ENCODE results near the gene SLC12A2.

SLC12A2 gene

DNA sequence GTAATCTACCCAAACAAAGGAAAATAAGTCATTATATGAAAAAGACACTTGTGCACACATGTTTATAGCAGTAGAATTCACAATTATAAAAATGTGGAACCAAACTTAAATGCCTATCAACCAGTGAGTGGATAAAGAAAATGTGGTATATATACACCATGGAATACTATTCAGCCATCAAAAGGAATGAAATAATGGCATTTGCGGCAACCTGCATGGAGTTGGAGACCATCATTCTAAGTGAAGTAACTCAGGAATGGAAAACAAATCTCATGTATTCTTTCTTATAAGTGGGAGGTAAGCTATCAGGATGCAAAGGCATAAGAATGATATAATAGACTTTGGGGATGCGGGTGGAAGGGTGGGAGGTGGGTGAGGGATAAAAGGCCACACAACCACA lies 34.6 kb downstream of the SLC12A2 start:
- TF ChIP-seq, protein P1, sequence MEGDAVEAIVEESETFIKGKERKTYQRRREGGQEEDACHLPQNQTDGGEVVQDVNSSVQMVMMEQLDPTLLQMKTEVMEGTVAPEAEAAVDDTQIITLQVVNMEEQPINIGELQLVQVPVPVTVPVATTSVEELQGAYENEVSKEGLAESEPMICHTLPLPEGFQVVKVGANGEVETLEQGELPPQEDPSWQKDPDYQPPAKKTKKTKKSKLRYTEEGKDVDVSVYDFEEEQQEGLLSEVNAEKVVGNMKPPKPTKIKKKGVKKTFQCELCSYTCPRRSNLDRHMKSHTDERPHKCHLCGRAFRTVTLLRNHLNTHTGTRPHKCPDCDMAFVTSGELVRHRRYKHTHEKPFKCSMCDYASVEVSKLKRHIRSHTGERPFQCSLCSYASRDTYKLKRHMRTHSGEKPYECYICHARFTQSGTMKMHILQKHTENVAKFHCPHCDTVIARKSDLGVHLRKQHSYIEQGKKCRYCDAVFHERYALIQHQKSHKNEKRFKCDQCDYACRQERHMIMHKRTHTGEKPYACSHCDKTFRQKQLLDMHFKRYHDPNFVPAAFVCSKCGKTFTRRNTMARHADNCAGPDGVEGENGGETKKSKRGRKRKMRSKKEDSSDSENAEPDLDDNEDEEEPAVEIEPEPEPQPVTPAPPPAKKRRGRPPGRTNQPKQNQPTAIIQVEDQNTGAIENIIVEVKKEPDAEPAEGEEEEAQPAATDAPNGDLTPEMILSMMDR (IDR thresholded peaks at IDR 0.05; ENCODE audit: control extremely low read depth, extremely low read depth, low read depth, missing control alignments) = no peak
- DNase-seq (ENCODE audit: extremely low spot score) = no peak
- CTCF ChIA-PET = interaction anchor here (1.4 to 2.0 kb wide), 2 partner anchors 11 to 17 kb away, joined by 4 read pairs; no protein-coding TSS in a partner anchor
- POLR2A ChIA-PET = no interaction called here

DNA sequence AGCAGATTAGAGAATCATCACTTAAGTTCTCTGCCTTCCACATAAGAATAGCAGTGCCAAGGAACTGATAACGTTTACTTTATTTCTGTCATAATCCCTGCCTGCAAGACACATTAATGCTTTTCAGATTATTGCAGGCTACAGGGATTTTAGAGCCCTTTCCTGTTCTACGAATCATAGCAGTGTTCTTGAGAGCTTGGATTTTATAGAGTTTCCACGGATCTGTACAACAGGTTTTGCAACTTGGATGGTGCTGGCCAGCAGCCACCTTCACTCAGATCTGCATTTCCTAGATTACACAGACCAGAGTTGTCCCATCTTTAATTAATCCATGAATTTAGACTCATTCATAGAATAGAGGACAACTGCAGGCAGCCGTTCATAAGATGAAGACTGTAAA lies 38.1 kb downstream of the SLC12A2 start:
- ChIA-PET POLR2A (no interaction called here), CTCF (interaction anchor here (0.9 to 1.0 kb wide), 2 partner anchors 23 to 120 kb away, joined by 3 read pairs; no protein-coding TSS in a partner anchor)
- DNase-seq (ENCODE audit: extremely low spot score) = no peak
- TF ChIP-seq, protein P1 (IDR thresholded peaks at IDR 0.05; ENCODE audit: control extremely low read depth, extremely low read depth, low read depth, missing control alignments) = no peak

DNA sequence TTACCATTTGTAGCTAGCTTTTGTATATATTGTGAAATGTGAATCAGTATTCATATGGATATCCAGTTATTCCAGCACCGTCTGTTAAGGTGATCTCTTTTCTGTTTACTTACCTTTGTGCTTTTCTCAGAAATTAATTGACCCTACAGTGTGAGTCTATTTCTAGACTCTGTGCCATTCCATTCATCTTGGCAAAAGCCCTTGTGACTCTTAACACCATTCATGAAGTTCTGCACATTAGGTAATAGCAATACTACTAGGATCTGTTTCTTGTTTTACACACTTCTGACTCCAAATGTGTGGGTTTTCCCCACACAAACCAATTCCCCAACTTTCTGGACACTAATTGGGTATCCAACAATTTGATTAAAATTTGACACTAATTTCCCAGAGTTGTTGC lies 40.4 kb downstream of the SLC12A2 start:
- no peak for DNase-seq (ENCODE audit: extremely low spot score)
- POLR2A ChIA-PET = no interaction called here
- CTCF ChIA-PET = interaction anchor here (0.9 to 2.1 kb wide), 5 partner anchors 8 to 246 kb away, joined by 3 to 7 read pairs (median 3); no protein-coding TSS in a partner anchor
- TF ChIP-seq, protein P1 (IDR thresholded peaks at IDR 0.05; ENCODE audit: control extremely low read depth, extremely low read depth, low read depth, missing control alignments) = no peak

DNA sequence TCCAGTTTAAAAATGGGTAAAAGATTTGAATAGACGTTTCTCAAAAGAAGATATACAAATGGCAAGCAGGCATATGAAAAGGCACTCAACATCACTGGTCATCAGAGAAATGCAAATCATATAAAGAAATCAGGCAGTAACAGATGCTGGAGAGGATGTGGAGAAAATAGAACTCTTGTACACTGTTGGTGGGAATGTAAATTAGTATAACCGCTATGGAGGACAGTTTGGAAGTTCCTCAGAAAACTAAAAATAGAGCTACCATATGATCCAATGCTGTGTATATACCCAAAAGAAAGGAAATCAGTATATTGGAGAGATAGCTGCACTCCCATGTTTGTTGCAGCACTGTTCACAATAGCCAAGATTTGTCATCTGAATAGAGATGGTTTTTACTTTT lies 42.7 kb downstream of the SLC12A2 start:
- ChIA-PET CTCF (interaction anchor here (0.8 to 2.1 kb wide), 3 partner anchors 10 to 75 kb away, joined by 3 to 7 read pairs (median 3); no protein-coding TSS in a partner anchor), POLR2A (no interaction called here)
- DNase-seq (ENCODE audit: extremely low spot score) = no peak
- TF ChIP-seq, protein P1 (IDR thresholded peaks at IDR 0.05; ENCODE audit: control extremely low read depth, extremely low read depth, low read depth, missing control alignments) = no peak

DNA sequence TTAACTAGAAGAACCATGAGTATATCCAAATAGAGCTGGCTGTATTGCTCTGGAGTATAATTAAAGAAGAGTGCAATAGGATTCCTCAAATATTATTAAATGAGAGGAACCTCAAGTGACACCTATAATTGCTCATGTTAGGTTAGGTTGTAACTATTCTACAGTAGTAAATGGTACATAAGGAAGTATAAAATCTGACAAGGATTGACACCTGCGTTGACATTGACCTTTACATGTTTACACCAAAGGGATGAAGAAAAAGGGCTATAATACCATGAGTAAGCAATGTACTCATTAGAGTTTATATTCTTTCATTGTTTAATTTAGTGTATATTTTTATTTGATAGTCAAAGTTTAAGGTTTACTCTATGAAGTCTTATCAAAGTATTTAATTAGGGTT lies 48.9 kb downstream of the SLC12A2 start:
- TF ChIP-seq, protein P1 (IDR thresholded peaks at IDR 0.05; ENCODE audit: control extremely low read depth, extremely low read depth, low read depth, missing control alignments) = no peak
- no peak for DNase-seq (ENCODE audit: extremely low spot score)
- POLR2A ChIA-PET = interaction anchor here (0.6 kb wide), 1 partner anchor 44 kb away, joined by 8 read pairs; no protein-coding TSS in a partner anchor
- CTCF ChIA-PET = no interaction called here

DNA sequence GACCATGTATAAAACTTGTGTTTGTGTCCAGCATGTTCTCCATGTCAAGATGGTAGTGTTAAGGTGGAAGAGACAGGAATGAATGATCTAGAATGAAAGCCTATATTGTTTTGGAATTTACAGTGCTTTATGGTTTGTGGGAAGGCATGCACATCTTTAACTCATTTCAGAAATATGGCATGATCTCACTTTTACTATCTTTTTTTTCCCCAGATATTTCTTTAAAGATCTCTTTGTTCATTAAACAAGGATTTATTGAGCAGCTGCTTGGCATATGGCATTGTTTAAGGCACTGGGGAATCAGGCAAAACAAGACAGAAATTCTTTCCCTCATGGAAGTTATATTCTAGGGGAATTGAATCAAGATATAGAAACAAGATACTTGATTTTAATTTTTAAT lies 51.7 kb downstream of the SLC12A2 start:
- TF ChIP-seq, protein P1 (IDR thresholded peaks at IDR 0.05; ENCODE audit: control extremely low read depth, extremely low read depth, low read depth, missing control alignments) = no peak
- ChIA-PET POLR2A (no interaction called here), CTCF (no interaction called here)
- DNase-seq (ENCODE audit: extremely low spot score) = no peak

Data from GM10248 (cell line).